OCI-LY1 (cell line): ENCODE measurements around the gene PRKCB.

ENCODE experiments used
- CTCF ChIP-seq: fragments of 200-600 bp; sonication (generic), shearing (Covaris generic); IDR thresholded peaks from 2 replicates; pipeline ENCODE4 v1.5.1; 2017; ENCODE audit warnings: mild to moderate bottlenecking, antibody characterized with exemption, low read length, moderate library complexity, mixed read lengths
- EZH2 ChIP-seq: fragments of 200-600 bp; sonication (generic), shearing (Covaris generic); IDR thresholded peaks from 2 replicates; pipeline ENCODE4 v1.8.0; 2017; ENCODE audit warnings: borderline replicate concordance, mixed run types, mild to moderate bottlenecking, antibody characterized with exemption, low read length, moderate library complexity, mixed read lengths

GRCh38 chr16:23866621-23867020 is 30.8 kb downstream of the PRKCB start:
- no peak for TF ChIP-seq CTCF
- TF ChIP-seq EZH2 = no peak
